A549 (cell line): ENCODE measurements around the gene TBC1D10B. TPM values are rescaled to one million over a fixed set of nuclear protein-coding genes. Genes with fewer than 3 reads are reported as not detected.
"Not testable (repeated sequence)": the region's sequence is repeated elsewhere in the genome, so short reads cannot be mapped to it uniquely, and the experiment has no call there.

ENCODE experiments used
- ATAC-seq, 2 experiments: fragments of 200-7000 bp in 1 of 2; fragments of >200 bp in 1 of 2; cut with Nextera tagmentation in 1 of 2; cut with Tn5 transposase in 1 of 2; 3 replicates each; pipeline versions ENCODE4 v1.8.0 to v1.9.1; 2018 to 2020; ENCODE audit warnings: mild to moderate bottlenecking in 1 of 2, moderate library complexity in 1 of 2
- CTCF ChIA-PET: fragments of 300-600 bp; sonication (Branson Sonifier 250); formaldehyde crosslinking; extraction: SDS; loops from one replicate; lab custom pipeline; 2021; ENCODE audit warnings: antibody characterized with exemption, inconsistent platforms; lab: Yijun Ruan, JAX
- POLR2A ChIA-PET: fragments of 350-600 bp; formaldehyde crosslinking; extraction: SDS; loops from one replicate; lab custom pipeline; 2021; ENCODE audit warnings: antibody characterized with exemption, inconsistent platforms; lab: Yijun Ruan, JAX
- DNase-seq, 2 experiments: peaks; one replicate each; pipeline versions ENCODE4 v3.0.0 to v3.0.0-alpha.2; 2011 to 2016; ENCODE audit warnings: low read depth in 1 of 2, low spot score in 1 of 2
- FAIRE-seq: peaks from 2 replicates; lab custom pipeline; 2011; peaks lifted over from hg19 to GRCh38; lab: Jason Lieb, UNC
- H3K27ac ChIP-seq, 2 experiments: fragments of >200 bp; sonication (Bioruptor Twin); formaldehyde crosslinking; 3 replicates each; pipeline ENCODE4 v1.5.1; 2016 to 2017
- H3K4me1 ChIP-seq: fragments of >200 bp; sonication (Bioruptor Twin); formaldehyde crosslinking; 3 replicates; pipeline ENCODE4 v1.6.1; 2016
- H3K4me2 ChIP-seq: fragments of >200 bp; sonication (Bioruptor Twin); formaldehyde crosslinking; 3 replicates; pipeline ENCODE4 v1.6.1; 2016
- H3K4me3 ChIP-seq: fragments of >200 bp; sonication (Bioruptor Twin); formaldehyde crosslinking; 3 replicates; pipeline ENCODE4 v1.5.1; 2016
- H3K9me3 ChIP-seq: fragments of >200 bp; sonication (Bioruptor Twin); formaldehyde crosslinking; 3 replicates; pipeline ENCODE4 v1.6.1; 2016
- EHF ChIP-seq: fragments of 250-450 bp; sonication (Bioruptor Pico); IDR thresholded peaks from 2 replicates; pipeline ENCODE4 v1.5.0; 2020; ENCODE audit warnings: mild to moderate bottlenecking
- EHMT2 ChIP-seq: fragments of 200-600 bp; sonication (generic); IDR thresholded peaks from 2 replicates; pipeline ENCODE4 v1.6.1; 2016; ENCODE audit warnings: antibody characterized with exemption, low read depth, mild to moderate bottlenecking, moderate library complexity
- FOSB ChIP-seq: fragments of 250-450 bp; sonication (Bioruptor Pico); IDR thresholded peaks from 2 replicates; pipeline ENCODE4 v1.5.0; 2020; ENCODE audit warnings: mild to moderate bottlenecking, moderate library complexity
- HOXA7 ChIP-seq: fragments of 250-450 bp; sonication (Bioruptor Pico); IDR thresholded peaks from 2 replicates; pipeline ENCODE4 v1.5.0; 2020; ENCODE audit warnings: mild to moderate bottlenecking, moderate library complexity
- HOXB13 ChIP-seq: fragments of 250-450 bp; sonication (Bioruptor Pico); IDR thresholded peaks from 2 replicates; pipeline ENCODE4 v1.5.0; 2020; ENCODE audit warnings: low read depth, mild to moderate bottlenecking, moderate library complexity
- HOXB5 ChIP-seq: fragments of 250-450 bp; sonication (Bioruptor Pico); IDR thresholded peaks from 2 replicates; pipeline ENCODE4 v1.5.0; 2020; ENCODE audit warnings: mild to moderate bottlenecking, moderate library complexity
- JUN ChIP-seq, 2 experiments: fragments of >200 bp; sonication (Bioruptor Twin); formaldehyde crosslinking; IDR thresholded peaks; 2 replicates in 1 of 2; 3 replicates in 1 of 2; pipeline ENCODE4 v1.6.1; 2016 to 2017
- MAFK ChIP-seq: fragments of 450-650 bp; IDR thresholded peaks from 2 replicates; pipeline ENCODE4 v1.6.1; 2014; ENCODE audit not compliant: partially characterized antibody
- NR3C1 ChIP-seq: fragments of >200 bp; sonication (Bioruptor Twin); formaldehyde crosslinking; IDR thresholded peaks from 3 replicates; pipeline ENCODE4 v1.6.1; 2017
- PHF8 ChIP-seq: fragments of 200-600 bp; sonication (generic); IDR thresholded peaks from 2 replicates; pipeline ENCODE4 v1.6.1; 2016; ENCODE audit warnings: low read depth, mild to moderate bottlenecking, antibody characterized with exemption, moderate library complexity, borderline replicate concordance
- POLR2A ChIP-seq: IDR thresholded peaks from 2 replicates; pipeline ENCODE4 v1.6.1; 2012; ENCODE audit warnings: mild to moderate bottlenecking, low read length
- RARB ChIP-seq: fragments of 250-450 bp; sonication (Bioruptor Pico); IDR thresholded peaks from 2 replicates; pipeline ENCODE4 v1.8.0; 2021; ENCODE audit warnings: mild to moderate bottlenecking, moderate library complexity
- SMC3 ChIP-seq: fragments of >200 bp; sonication (Bioruptor Twin); formaldehyde crosslinking; IDR thresholded peaks from 3 replicates; pipeline ENCODE4 v1.6.1; 2018; ENCODE audit warnings: inconsistent platforms
- TFCP2L1 ChIP-seq: fragments of 250-450 bp; sonication (Bioruptor Pico); IDR thresholded peaks from 2 replicates; pipeline ENCODE4 v1.5.0; 2021; ENCODE audit warnings: mild to moderate bottlenecking
- TP53 ChIP-seq: fragments of 250-450 bp; sonication (Bioruptor Pico); IDR thresholded peaks from 2 replicates; pipeline ENCODE4 v1.5.0; 2021; ENCODE audit warnings: mild to moderate bottlenecking, moderate library complexity
- ZNF302 ChIP-seq: fragments of 250-450 bp; sonication (Bioruptor Pico); IDR thresholded peaks from 2 replicates; pipeline ENCODE4 v1.9.0; 2021; ENCODE audit warnings: inconsistent platforms, mild to moderate bottlenecking, moderate library complexity
- WGBS: methylation state at CpG from one replicate; pipeline ENCODE4 v1.1.6; 2017; ENCODE audit errors: missing lambda C conversion rate; 5-methylcytosine and 5-hydroxymethylcytosine counted together
- polyA plus RNA-seq, 4 experiments: library from polyadenylated mRNA; depleted of rRNA in 3 of 4; stranded (reverse); fragments of >200 nt; fragmentation: RNase III in 1 of 4; extraction: RNeasy Plus Mini Kit Qiagen cat#74134 plus additional on column Dnase treatment in 1 of 4; gene quantifications; 2 replicates in 3 of 4; 3 replicates in 1 of 4; pipeline ENCODE4 v1.2.3, GENCODE V29; 2011 to 2017
- TF ChIP-seq, protein P1 (sequence below): fragments of >200 bp; sonication (Bioruptor Twin); formaldehyde crosslinking; IDR thresholded peaks from 2 replicates; pipeline ENCODE4 v1.6.1; 2016
- TF ChIP-seq, protein P2 (sequence below): fragments of 450-650 bp; IDR thresholded peaks from 2 replicates; pipeline ENCODE4 v1.6.1; 2014; ENCODE audit warnings: antibody characterized with exemption
- TF ChIP-seq, protein P3 (sequence below): fragments of >200 bp; sonication (Bioruptor Twin); formaldehyde crosslinking; IDR thresholded peaks from 3 replicates; pipeline ENCODE4 v1.5.1; 2016

TBC1D10B gene
- polyA plus RNA-seq, 2 of the 4 experiments (the other 2 are of a cell fraction) = 10.9 to 23.2 TPM

DNA sequence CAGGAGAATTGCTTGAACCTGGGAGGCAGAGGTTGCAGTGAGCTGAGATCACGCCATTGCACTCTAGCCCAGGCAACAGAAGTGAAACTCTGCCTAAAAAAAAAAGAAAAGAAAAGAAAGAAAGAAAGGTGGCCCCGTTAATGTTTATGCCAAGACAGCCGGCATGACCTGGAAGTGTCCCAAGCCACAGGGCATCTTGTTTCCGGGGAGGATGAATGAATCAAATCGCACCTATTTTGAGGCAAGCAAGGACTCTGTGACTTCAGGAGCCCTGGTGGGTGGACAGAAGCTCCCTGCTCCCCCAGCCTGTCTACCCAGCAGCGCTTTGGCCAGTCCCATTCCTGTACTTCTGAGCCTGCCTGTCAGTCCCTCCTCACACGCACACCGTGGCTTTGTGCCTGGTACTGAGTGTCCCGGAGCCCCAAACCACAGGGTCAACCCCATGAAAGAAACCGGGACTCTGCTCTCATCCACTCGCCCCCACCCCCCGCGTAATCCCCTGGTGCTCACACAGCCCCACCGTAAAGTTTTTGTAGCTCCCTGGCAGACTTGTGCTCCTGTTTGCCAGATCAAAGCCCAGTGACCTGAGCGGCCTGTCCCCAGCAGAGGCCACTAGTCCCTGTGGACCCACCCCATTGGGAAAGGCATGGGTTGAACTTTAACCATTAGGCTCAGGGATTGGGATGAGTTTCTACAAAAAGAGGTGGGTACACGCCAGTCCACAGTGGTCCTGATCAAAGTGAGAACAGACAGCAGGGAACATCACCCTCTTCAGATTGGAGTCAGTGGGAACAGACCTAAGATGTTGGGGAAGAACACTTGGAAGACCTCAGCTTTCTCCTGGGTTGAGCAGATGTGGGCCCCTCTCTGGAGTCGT lies 34.5 kb downstream of the TBC1D10B start:
- no peak for DNase-seq
- Histone ChIP-seq H3K9me3 (no peaks in the 10 kb centered on the region), H3K27ac (peak overlapping the region; percentile 85 to 97)
- POLR2A ChIA-PET = interaction anchor here (0.8 to 1.2 kb wide), 2 partner anchors 16 to 35 kb away, joined by 3 to 8 read pairs; partner anchors contain the start of gene TBC1D10B
- TF ChIP-seq NR3C1 (no peak), POLR2A (no peak), TP53 (CRISPR knock-in tag) (no peak), TFCP2L1 (CRISPR knock-in tag) (no peak), ZNF302 (no peak), EHMT2 (no peak), JUN (IDR thresholded peaks at IDR 0.05) (no peak), FOSB (CRISPR knock-in tag) (no peak), RARB (CRISPR knock-in tag) (no peak), HOXA7 (CRISPR knock-in tag) (no peak), HOXB13 (no peak), SMC3 (no peak), MAFK (no peak), EHF (CRISPR knock-in tag) (no peak), PHF8 (no peak)
- TF ChIP-seq, protein P1, sequence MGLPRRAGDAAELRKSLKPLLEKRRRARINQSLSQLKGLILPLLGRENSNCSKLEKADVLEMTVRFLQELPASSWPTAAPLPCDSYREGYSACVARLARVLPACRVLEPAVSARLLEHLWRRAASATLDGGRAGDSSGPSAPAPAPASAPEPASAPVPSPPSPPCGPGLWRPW = no peak
- TF ChIP-seq, protein P2, sequence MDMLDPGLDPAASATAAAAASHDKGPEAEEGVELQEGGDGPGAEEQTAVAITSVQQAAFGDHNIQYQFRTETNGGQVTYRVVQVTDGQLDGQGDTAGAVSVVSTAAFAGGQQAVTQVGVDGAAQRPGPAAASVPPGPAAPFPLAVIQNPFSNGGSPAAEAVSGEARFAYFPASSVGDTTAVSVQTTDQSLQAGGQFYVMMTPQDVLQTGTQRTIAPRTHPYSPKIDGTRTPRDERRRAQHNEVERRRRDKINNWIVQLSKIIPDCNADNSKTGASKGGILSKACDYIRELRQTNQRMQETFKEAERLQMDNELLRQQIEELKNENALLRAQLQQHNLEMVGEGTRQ = no peak
- TF ChIP-seq, protein P3, sequence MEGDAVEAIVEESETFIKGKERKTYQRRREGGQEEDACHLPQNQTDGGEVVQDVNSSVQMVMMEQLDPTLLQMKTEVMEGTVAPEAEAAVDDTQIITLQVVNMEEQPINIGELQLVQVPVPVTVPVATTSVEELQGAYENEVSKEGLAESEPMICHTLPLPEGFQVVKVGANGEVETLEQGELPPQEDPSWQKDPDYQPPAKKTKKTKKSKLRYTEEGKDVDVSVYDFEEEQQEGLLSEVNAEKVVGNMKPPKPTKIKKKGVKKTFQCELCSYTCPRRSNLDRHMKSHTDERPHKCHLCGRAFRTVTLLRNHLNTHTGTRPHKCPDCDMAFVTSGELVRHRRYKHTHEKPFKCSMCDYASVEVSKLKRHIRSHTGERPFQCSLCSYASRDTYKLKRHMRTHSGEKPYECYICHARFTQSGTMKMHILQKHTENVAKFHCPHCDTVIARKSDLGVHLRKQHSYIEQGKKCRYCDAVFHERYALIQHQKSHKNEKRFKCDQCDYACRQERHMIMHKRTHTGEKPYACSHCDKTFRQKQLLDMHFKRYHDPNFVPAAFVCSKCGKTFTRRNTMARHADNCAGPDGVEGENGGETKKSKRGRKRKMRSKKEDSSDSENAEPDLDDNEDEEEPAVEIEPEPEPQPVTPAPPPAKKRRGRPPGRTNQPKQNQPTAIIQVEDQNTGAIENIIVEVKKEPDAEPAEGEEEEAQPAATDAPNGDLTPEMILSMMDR = no peak
- TF ChIP-seq, all 56 proteins: peak for 0
- H3K4me1 ChIP-seq = peaks cover 6% of the 10 kb centered on the region; the same call in 1 of the 3 replicates
- FAIRE-seq (no peak), ATAC-seq (peak; percentile 36 to 41; a peak in 5 of 6 replicates)
- H3K4me3 ChIP-seq = peak overlapping the region; percentile 59
- CTCF ChIA-PET = interaction anchor here (0.6 to 1.4 kb wide), 3 partner anchors 36 to 280 kb away, joined by 3 to 6 read pairs (median 4); no protein-coding TSS in a partner anchor
- WGBS = 33% methylated on average over 14 of the region's 17 CpGs
- H3K4me2 ChIP-seq = peak overlapping the region; percentile 86

DNA sequence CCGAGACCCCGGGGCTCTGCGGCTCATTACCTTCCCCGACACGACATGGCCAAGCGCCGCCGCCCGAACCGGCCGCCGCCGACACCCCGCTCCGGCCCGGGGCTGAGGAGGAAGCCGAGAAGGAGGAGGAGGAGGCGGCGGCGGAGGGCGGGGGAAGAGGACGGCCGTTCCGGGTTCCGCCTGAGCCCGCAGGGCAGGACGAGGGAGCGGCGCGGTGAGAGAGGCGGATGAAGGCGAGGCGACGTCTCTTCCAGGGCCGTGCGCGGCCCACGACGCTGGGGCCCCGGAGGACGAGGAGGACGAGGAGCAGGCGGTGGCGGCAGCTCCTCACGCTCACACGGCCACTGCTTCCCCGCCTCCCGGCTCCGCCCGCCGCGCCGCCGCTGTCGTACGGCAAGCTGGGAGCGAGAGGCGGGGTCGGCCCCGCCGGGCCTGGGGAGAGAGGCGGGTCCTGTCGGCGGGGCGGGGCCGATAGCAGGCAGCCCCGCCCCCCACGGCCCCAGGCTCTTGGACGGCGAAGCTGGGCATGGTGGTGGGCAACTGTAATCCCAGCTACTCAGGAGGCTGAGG lies 35.2 kb downstream of the TBC1D10B start:
- ATAC-seq (peak; percentile 88 to 91), DNase-seq (peak in 1 of 2 experiments; percentile 83)
- Histone ChIP-seq H3K4me3 (peak overlapping the region; percentile 59), H3K4me2 (peak overlapping the region; percentile 86), H3K27ac (peak overlapping the region; percentile 85 to 97)
- TF ChIP-seq HOXB5 (CRISPR knock-in tag) = 0 out of 2 replicates have a peak, but pooled peaks have one; percentile 39
- TF ChIP-seq PHF8 = peak; percentile 93
- peak; percentile 73 for TF ChIP-seq POLR2A
- TF ChIP-seq JUN (IDR thresholded peaks at IDR 0.05) = peak in 1 of 2 experiments; percentile 70; a peak in 2 of 5 replicates
- not testable (repeated sequence) for H3K9me3 ChIP-seq, FAIRE-seq, H3K4me1 ChIP-seq
- ChIA-PET POLR2A (interaction anchor here (0.6 to 1.2 kb wide), 4 partner anchors 17 to 529 kb away, joined by 3 to 8 read pairs (median 5); partner anchors contain the start of genes MAZ and TBC1D10B), CTCF (interaction anchor here (0.9 to 1.4 kb wide), 2 partner anchors 37 to 75 kb away, joined by 3 to 4 read pairs; no protein-coding TSS in a partner anchor)
- WGBS = 1% methylated on average over 44 of the region's 70 CpGs

DNA sequence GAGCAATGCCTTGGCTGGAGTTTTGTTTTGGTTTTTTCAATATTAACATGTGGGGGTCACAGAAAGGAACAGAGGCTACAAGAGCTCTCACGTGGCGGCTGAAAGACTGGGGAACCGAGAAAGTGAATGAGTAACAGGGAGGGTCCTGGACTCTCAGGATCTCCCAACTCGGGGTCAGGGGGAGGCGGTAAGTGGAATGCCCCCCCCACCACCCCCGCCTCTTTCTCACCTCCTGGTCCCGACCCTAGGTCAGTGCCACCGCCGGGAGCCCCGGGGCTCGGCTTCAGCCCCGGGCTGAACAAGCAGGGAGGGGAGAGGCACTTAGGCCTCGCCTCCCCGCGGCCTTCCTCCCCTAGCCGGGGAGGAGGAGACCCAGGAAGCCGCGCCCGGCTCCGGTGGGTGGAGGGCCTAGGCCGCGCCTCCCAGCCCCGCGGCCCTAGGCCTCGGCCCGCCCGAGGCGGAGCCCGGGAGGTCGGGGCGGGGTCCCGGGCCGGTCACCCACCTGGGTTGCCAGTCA lies 35.8 kb downstream of the TBC1D10B start:
- peak overlapping the region; percentile 70 for H3K4me2 ChIP-seq
- not testable (repeated sequence) for H3K9me3 ChIP-seq, FAIRE-seq, H3K4me1 ChIP-seq
- ChIA-PET POLR2A (interaction anchor here (0.6 kb wide), 2 partner anchors 88 to 528 kb away, joined by 4 to 6 read pairs; partner anchors contain the start of gene MAZ), CTCF (interaction anchor here (1.4 kb wide), 1 partner anchor 75 kb away, joined by 3 read pairs; no protein-coding TSS in a partner anchor)
- peak overlapping the region; percentile 59 for H3K4me3 ChIP-seq
- DNase-seq (peak in 1 of 2 experiments; percentile 84), ATAC-seq (peak; percentile 96 to 97)
- H3K27ac ChIP-seq = peak overlapping the region; percentile 85 to 97
- 1% methylated on average over 7 of the region's 33 CpGs for WGBS

DNA sequence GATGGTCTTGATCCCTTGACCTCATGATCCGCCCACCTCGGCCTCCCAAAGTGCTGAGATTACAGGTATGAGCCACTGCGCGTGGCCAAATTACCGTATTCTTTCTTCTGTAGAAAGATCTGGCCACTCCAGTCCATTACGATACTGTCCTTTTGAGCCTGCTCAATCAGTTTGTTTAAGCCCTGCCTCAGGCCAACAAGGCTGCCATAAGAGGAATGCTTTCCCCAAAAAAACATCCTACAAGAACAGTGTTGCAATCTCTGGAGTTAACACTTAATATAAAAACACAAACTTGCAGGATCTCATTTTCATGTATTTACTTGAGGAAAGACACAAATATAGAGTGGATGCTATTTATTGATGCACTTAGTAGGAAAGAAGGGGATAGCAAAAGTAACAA lies 46.1 kb downstream of the TBC1D10B start:
- ATAC-seq, FAIRE-seq, POLR2A ChIA-PET, H3K4me1 ChIP-seq, H3K9me3 ChIP-seq, DNase-seq, H3K27ac ChIP-seq, CTCF ChIA-PET, H3K4me2 ChIP-seq, H3K4me3 ChIP-seq: not testable (repeated sequence)
- over 99% methylated on average over 6 of the region's 6 CpGs for WGBS

DNA sequence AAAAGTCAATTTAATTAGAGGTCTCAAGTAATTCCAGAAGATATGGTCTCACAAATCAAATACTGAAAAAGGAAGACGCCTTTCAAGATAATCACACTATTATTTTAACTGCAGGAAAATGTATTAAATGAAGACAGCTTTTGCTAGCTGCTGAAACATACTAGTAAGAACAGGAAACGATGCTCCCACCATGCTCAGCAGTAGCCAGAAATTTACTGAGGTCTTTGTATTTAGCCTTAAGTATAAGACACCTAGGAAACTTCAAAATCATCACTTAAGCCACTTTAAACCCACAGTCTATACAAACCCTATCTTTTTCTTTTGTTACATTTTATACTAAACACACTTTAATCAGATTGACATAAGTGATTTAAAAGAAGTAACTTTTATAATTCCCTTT lies 51.6 kb downstream of the TBC1D10B start:
- H3K4me1 ChIP-seq, FAIRE-seq, ATAC-seq, H3K4me3 ChIP-seq, H3K9me3 ChIP-seq, H3K4me2 ChIP-seq, DNase-seq, H3K27ac ChIP-seq, CTCF ChIA-PET, POLR2A ChIA-PET: not testable (repeated sequence)
- 86% methylated on average over 2 of the region's 2 CpGs for WGBS
